CD14-positive monocyte (primary cell): Measurements from ENCODE around the gene NSUN7. TPM values are rescaled to one million over a fixed set of nuclear protein-coding genes. Genes with fewer than 3 reads are reported as not detected.

Experiments
- DNase-seq, 3 donors: peaks; one replicate each; pipeline ENCODE4 v3.0.0-alpha.2; 2011 to 2022
- H2AFZ ChIP-seq: 2 replicates; pipeline ENCODE4 v1.6.0; 2012; ENCODE audit warnings: mild to moderate bottlenecking, low read depth, low read length, inconsistent platforms; ENCODE audit not compliant: insufficient read depth, poor library complexity, severe bottlenecking
- H3K27ac ChIP-seq, 2 donors: 1 replicate in 1 of 2; 2 replicates in 1 of 2; pipeline ENCODE4 v1.5.1; 2012 to 2013; ENCODE audit warnings: low read length in 2 of 2, control low read depth in 1 of 2, inconsistent platforms in 1 of 2, low read depth in 1 of 2, mild to moderate bottlenecking in 1 of 2
- H3K27me3 ChIP-seq, 2 donors: one replicate each; pipeline versions ENCODE4 v1.6.0 to v1.6.1; 2011 to 2013; ENCODE audit warnings: low read length in 2 of 2; ENCODE audit not compliant: control insufficient read depth in 2 of 2, insufficient read depth in 2 of 2
- H3K36me3 ChIP-seq, 2 donors: replicated peaks in 1 of 2; 1 replicate in 1 of 2; 2 replicates in 1 of 2; pipeline versions ENCODE4 v1.5.1 to v1.6.1; 2012 to 2013; ENCODE audit warnings: low read length in 2 of 2, control low read depth in 1 of 2, inconsistent platforms in 1 of 2, mild to moderate bottlenecking in 1 of 2; ENCODE audit not compliant: insufficient read depth in 2 of 2, control insufficient read depth in 1 of 2
- H3K4me1 ChIP-seq, 2 donors: 1 replicate in 1 of 2; 2 replicates in 1 of 2; pipeline versions ENCODE4 v1.5.1 to v1.6.1; 2012 to 2013; ENCODE audit warnings: low read length in 2 of 2, control low read depth in 1 of 2, inconsistent platforms in 1 of 2, mild to moderate bottlenecking in 1 of 2, moderate library complexity in 1 of 2; ENCODE audit not compliant: insufficient read depth in 2 of 2, control insufficient read depth in 1 of 2
- H3K4me2 ChIP-seq: replicated peaks from 2 replicates; pipeline ENCODE3; 2012; ENCODE audit warnings: low read length, moderate library complexity, mild to moderate bottlenecking; ENCODE audit not compliant: poor library complexity, severe bottlenecking; ENCODE audit errors: extremely low read depth
- H3K4me3 ChIP-seq, 3 experiments: fragments of 200-600 bp in 1 of 3; sonication (generic) in 1 of 3; replicated peaks in 1 of 3; 1 replicate in 2 of 3; 2 replicates in 1 of 3; pipeline ENCODE4 v1.5.1; 2011 to 2013; ENCODE audit warnings: low read length in 3 of 3, mild to moderate bottlenecking in 3 of 3, control low read depth in 2 of 3, low read depth in 2 of 3, inconsistent platforms in 1 of 3, moderate library complexity in 1 of 3
- H3K79me2 ChIP-seq: 2 replicates; pipeline ENCODE4 v1.6.0; 2012; ENCODE audit warnings: mild to moderate bottlenecking, control low read depth, inconsistent platforms, low read length, moderate library complexity; ENCODE audit not compliant: insufficient read depth
- H3K9ac ChIP-seq: 2 replicates; pipeline ENCODE4 v1.6.0; 2017; ENCODE audit warnings: low read length, mild to moderate bottlenecking; ENCODE audit not compliant: insufficient read depth, poor library complexity, severe bottlenecking
- H3K9me3 ChIP-seq, 2 donors: replicated peaks in 1 of 2; 1 replicate in 1 of 2; 2 replicates in 1 of 2; pipeline versions ENCODE4 v1.5.1 to v1.6.1; 2012 to 2013; ENCODE audit warnings: low read length in 2 of 2, control low read depth in 1 of 2; ENCODE audit not compliant: control insufficient read depth in 1 of 2, insufficient read depth in 1 of 2
- H4K20me1 ChIP-seq: 2 replicates; pipeline ENCODE4 v1.6.0; 2012; ENCODE audit warnings: mild to moderate bottlenecking, low read length, control low read depth, moderate library complexity; ENCODE audit not compliant: insufficient read depth
- H3K27ac Mint-ChIP-seq, 7 donors: one replicate each; pipeline ENCODE4 v1.8.0; 2020; ENCODE audit warnings: mild to moderate bottlenecking in 7 of 7, mixed read lengths in 7 of 7, moderate library complexity in 6 of 7, inconsistent platforms in 2 of 7
- H3K27me3 Mint-ChIP-seq, 3 donors: one replicate each; pipeline ENCODE4 v1.8.0; 2021 to 2022; ENCODE audit warnings: low read depth in 3 of 3, mild to moderate bottlenecking in 3 of 3, mixed read lengths in 3 of 3, moderate library complexity in 3 of 3, inconsistent platforms in 1 of 3
- H3K36me3 Mint-ChIP-seq, 2 donors: one replicate each; pipeline ENCODE4 v1.8.0; 2020; ENCODE audit warnings: mixed read lengths in 2 of 2, inconsistent platforms in 1 of 2, mild to moderate bottlenecking in 1 of 2
- H3K4me1 Mint-ChIP-seq: one replicate; pipeline ENCODE4 v1.8.0; 2020; ENCODE audit warnings: mild to moderate bottlenecking, mixed read lengths
- H3K4me3 Mint-ChIP-seq, 2 donors: one replicate each; pipeline ENCODE4 v1.8.0; 2020; ENCODE audit warnings: mild to moderate bottlenecking in 2 of 2, mixed read lengths in 2 of 2, moderate library complexity in 1 of 2
- H3K9me3 Mint-ChIP-seq, 7 donors: one replicate each; pipeline ENCODE4 v1.8.0; 2020 to 2022; ENCODE audit warnings: mixed read lengths in 7 of 7, mild to moderate bottlenecking in 6 of 7, moderate library complexity in 6 of 7, inconsistent platforms in 2 of 7
- CTCF ChIP-seq: fragments of 200-600 bp; IDR thresholded peaks from one replicate; pipeline ENCODE4 v1.8.0; 2022; ENCODE audit warnings: antibody characterized with exemption, mild to moderate bottlenecking
- WGBS: methylation state at CpG from one replicate; pipeline ENCODE4 v1.1.5; 2013; ENCODE audit warnings: missing lambda C conversion rate; ENCODE audit not compliant: insufficient coverage; 5-methylcytosine and 5-hydroxymethylcytosine counted together
- intact Hi-C, 2 donors: fragments of 100-400 bp; cut with micrococcal nuclease; formaldehyde crosslinking; loops; one replicate each; pipeline versions ENCODE4 v1.15.0 to v1.15.1; 2023
- polyA plus RNA-seq, 3 donors: library from polyadenylated mRNA; depleted of rRNA in 1 of 3; unstranded in 2 of 3; stranded (reverse) in 1 of 3; fragments of 300-500 nt in 2 of 3; fragments of >200 nt in 1 of 3; fragmentation: Illumina TruSeq in 2 of 3; gene quantifications; 1 replicate in 2 of 3; 2 replicates in 1 of 3; pipeline ENCODE4 v1.2.3, GENCODE V29; 2012 to 2021

The NSUN7 gene
- polyA plus RNA-seq, 3 donors: 0.21 to 0.62 (median 0.57) TPM

- no peak overlapping the region for H3K9ac ChIP-seq
- H3K27me3 Mint-ChIP-seq: no peaks in the 10 kb centered on the region
- H3K4me2 ChIP-seq: no peak overlapping the region
- no peaks in the 10 kb centered on the region for H3K36me3 Mint-ChIP-seq
- peaks cover 10 to 14% of the 10 kb centered on the region in 2 donors for H3K4me1 ChIP-seq
- intact Hi-C loops: loop anchor here in 1 of 2 donors (2.0 to 10.0 kb wide), 3 partner anchors 49 to 109 kb away; no protein-coding TSS in a partner anchor
- TF ChIP-seq CTCF: peak; percentile 64
- no peak overlapping the region for H3K4me3 Mint-ChIP-seq
- H3K27ac Mint-ChIP-seq: no peak overlapping the region
- H3K27me3 ChIP-seq: no peaks in the 10 kb centered on the region
- H4K20me1 ChIP-seq: no peaks in the 10 kb centered on the region
- peak; percentile 17 to 47 (median 42) for DNase-seq
- H3K36me3 ChIP-seq: no peaks in the 10 kb centered on the region
- H3K79me2 ChIP-seq: no peaks in the 10 kb centered on the region
- no CpG with 5 or more reads among the region's 1 CpG for WGBS
- H3K9me3 Mint-ChIP-seq: no peaks in the 10 kb centered on the region
- H3K27ac ChIP-seq: no peak overlapping the region
- peaks cover 14% of the 10 kb centered on the region for H3K4me1 Mint-ChIP-seq
- H3K9me3 ChIP-seq: no peaks in the 10 kb centered on the region
- H3K4me3 ChIP-seq: no peak overlapping the region
- H2AFZ ChIP-seq: no peak overlapping the region
Measured at GRCh38 chr4:40843696-40844095, 93.9 kb downstream of the NSUN7 start.

- Mint-ChIP-seq H3K9me3 (no peaks in the 10 kb centered on the region), H3K36me3 (no peaks in the 10 kb centered on the region), H3K27ac (no peak overlapping the region), H3K27me3 (no peaks in the 10 kb centered on the region), H3K4me1 (peaks cover 14% of the 10 kb centered on the region), H3K4me3 (no peak overlapping the region)
- H2AFZ ChIP-seq: no peak overlapping the region
- H3K4me1 ChIP-seq: peaks cover 10 to 14% of the 10 kb centered on the region in 2 donors
- no peak overlapping the region for H3K27ac ChIP-seq
- H3K9me3 ChIP-seq: no peaks in the 10 kb centered on the region
- H3K4me3 ChIP-seq: no peak overlapping the region
- intact Hi-C loops: loop anchor here in 1 of 2 donors (10.0 kb wide), 2 partner anchors 49 to 109 kb away; no protein-coding TSS in a partner anchor
- WGBS: 92% methylated on average over 4 of the region's 6 CpGs
- H3K9ac ChIP-seq: no peak overlapping the region
- no peaks in the 10 kb centered on the region for H3K36me3 ChIP-seq
- no peak overlapping the region for H3K4me2 ChIP-seq
- no peak for TF ChIP-seq CTCF
- H3K79me2 ChIP-seq: no peaks in the 10 kb centered on the region
- H3K27me3 ChIP-seq: no peaks in the 10 kb centered on the region
- no peak for DNase-seq
- H4K20me1 ChIP-seq: no peaks in the 10 kb centered on the region
Measured at GRCh38 chr4:40844261-40844660, 94.5 kb downstream of the NSUN7 start.
